Thymus (tissue), 11 donors: ENCODE measurements around the gene NUDT5. TPM values are rescaled to one million over a fixed set of nuclear protein-coding genes. Genes with fewer than 3 reads are reported as not detected.
"Not testable (repeated sequence)": the region's sequence is repeated elsewhere in the genome, so short reads cannot be mapped to it uniquely, and the experiment has no call there.

ENCODE experiments used
- DNase-seq, 9 donors: peaks; one replicate each; pipeline ENCODE4 v3.0.0-alpha.2; 2013; ENCODE audit warnings: low spot score in 9 of 9, low read depth in 6 of 9, missing footprints in 1 of 9
- H3K27ac ChIP-seq, 2 donors: one replicate each; pipeline ENCODE4 v1.5.1; 2013; ENCODE audit warnings: control low read depth in 1 of 2, low read depth in 1 of 2, low read length in 1 of 2, mild to moderate bottlenecking in 1 of 2, moderate library complexity in 1 of 2
- H3K27me3 ChIP-seq, 2 donors: one replicate each; pipeline ENCODE4 v1.5.1; 2013; ENCODE audit warnings: low read length in 1 of 2; ENCODE audit not compliant: control insufficient read depth in 2 of 2, insufficient read depth in 1 of 2
- H3K36me3 ChIP-seq, 2 donors: one replicate each; pipeline ENCODE4 v1.5.1; 2013; ENCODE audit warnings: low read length in 1 of 2, mild to moderate bottlenecking in 1 of 2, moderate library complexity in 1 of 2; ENCODE audit not compliant: control insufficient read depth in 2 of 2, insufficient read depth in 2 of 2
- H3K4me1 ChIP-seq, 2 donors: one replicate each; pipeline ENCODE4 v1.5.1; 2013; ENCODE audit warnings: low read length in 2 of 2; ENCODE audit not compliant: control insufficient read depth in 2 of 2, insufficient read depth in 2 of 2
- H3K4me3 ChIP-seq, 2 donors: one replicate each; pipeline ENCODE4 v1.5.1; 2013; ENCODE audit warnings: low read length in 2 of 2, control low read depth in 1 of 2, mild to moderate bottlenecking in 1 of 2
- H3K9me3 ChIP-seq, 2 donors: one replicate each; pipeline ENCODE4 v1.5.1; 2013; ENCODE audit warnings: low read length in 1 of 2, mild to moderate bottlenecking in 1 of 2; ENCODE audit not compliant: control insufficient read depth in 2 of 2, insufficient read depth in 1 of 2
- WGBS: extraction: QIAGEN DNeasy Blood & Tissue Kit; methylation state at CpG from one replicate; pipeline ENCODE4 v1.1.7; 2013; 5-methylcytosine and 5-hydroxymethylcytosine counted together
- polyA plus RNA-seq: library from polyadenylated mRNA; stranded (reverse); fragments of 200-250 nt; gene quantifications from one replicate; pipeline ENCODE4 v1.2.3, GENCODE V29; 2013
- total RNA-seq: library from RNA; stranded (reverse); fragments of 120-200 nt; gene quantifications from one replicate; pipeline ENCODE4 v1.2.4, GENCODE V29; 2013
- donor health status: healthy.

The NUDT5 gene
- total and polyA plus RNA-seq, 2 donors: 47.2 to 120 TPM

GRCh38 chr10:12235116-12235694 lies 39.5 kb upstream of the NUDT5 start:
- Histone ChIP-seq H3K27ac (peak overlapping the region in 1 of 2 donors; percentile 2), H3K27me3 (no peaks in the 10 kb centered on the region)
- 94% methylated on average over 3 of the region's 3 CpGs for WGBS

GRCh38 chr10:12234687-12235086 lies 39.0 kb upstream of the NUDT5 start:
- Histone ChIP-seq H3K36me3 (peaks cover 28 to 74% of the 10 kb centered on the region in 2 donors), H3K27ac (peak overlapping the region in 1 of 2 donors; percentile 2)
- DNase-seq, H3K4me3 ChIP-seq, H3K4me1 ChIP-seq, H3K27me3 ChIP-seq, H3K9me3 ChIP-seq: not testable (repeated sequence)
- 98% methylated on average over 5 of the region's 5 CpGs for WGBS

More at GRCh38 chr10:12235116-12235694, 39.5 kb upstream of the NUDT5 start:
- Histone ChIP-seq H3K36me3 (peaks cover 28 to 72% of the 10 kb centered on the region in 2 donors), H3K4me3 (no peak overlapping the region), H3K4me1 (peaks cover 0 to 6% of the 10 kb centered on the region in 2 donors), H3K9me3 (peaks cover 0 to 3% of the 10 kb centered on the region in 2 donors)
- no peak for DNase-seq

GRCh38 chr10:12228851-12229250 lies 33.2 kb upstream of the NUDT5 start:
- 97% methylated on average over 11 of the region's 11 CpGs for WGBS
- Histone ChIP-seq H3K9me3 (peaks cover 0 to 5% of the 10 kb centered on the region in 2 donors), H3K27ac (no peak overlapping the region), H3K4me3 (no peak overlapping the region), H3K27me3 (no peaks in the 10 kb centered on the region), H3K4me1 (no peaks in the 10 kb centered on the region), H3K36me3 (peaks cover 21 to 51% of the 10 kb centered on the region in 2 donors)
- DNase-seq: no peak

- H3K27ac ChIP-seq, H3K27me3 ChIP-seq, H3K9me3 ChIP-seq, H3K4me3 ChIP-seq, H3K4me1 ChIP-seq, DNase-seq: not testable (repeated sequence)
- 97% methylated on average over 28 of the region's 28 CpGs for WGBS
- H3K36me3 ChIP-seq: peaks cover 29 to 48% of the 10 kb centered on the region in 2 donors
These were observed 30.7 kb upstream of the NUDT5 start for GRCh38 chr10:12226438-12226837.

GRCh38 chr10:12225444-12225843 lies 29.8 kb upstream of the NUDT5 start:
- no peaks in the 10 kb centered on the region for H3K27me3 ChIP-seq
- no peak overlapping the region for H3K4me3 ChIP-seq
- H3K36me3 ChIP-seq: peaks cover 29 to 45% of the 10 kb centered on the region in 2 donors
- DNase-seq: no peak
- H3K27ac ChIP-seq: no peak overlapping the region
- 94% methylated on average over 2 of the region's 2 CpGs for WGBS
- no peaks in the 10 kb centered on the region for H3K4me1 ChIP-seq
- H3K9me3 ChIP-seq: peaks cover 0 to 5% of the 10 kb centered on the region in 2 donors

GRCh38 chr10:12221323-12222298 lies 25.9 kb upstream of the NUDT5 start:
- H3K4me1 ChIP-seq: no peaks in the 10 kb centered on the region

GRCh38 chr10:12218991-12219390 lies 23.3 kb upstream of the NUDT5 start:
- WGBS: 91% methylated on average over 8 of the region's 8 CpGs
- Histone ChIP-seq H3K4me1 (no peaks in the 10 kb centered on the region), H3K27ac (no peak overlapping the region), H3K9me3 (no peaks in the 10 kb centered on the region), H3K4me3 (no peak overlapping the region), H3K27me3 (no peaks in the 10 kb centered on the region), H3K36me3 (peaks cover 28 to 60% of the 10 kb centered on the region in 2 donors)
- no peak for DNase-seq

More at GRCh38 chr10:12221323-12222298, 25.9 kb upstream of the NUDT5 start:
- no peak overlapping the region for H3K27ac ChIP-seq
- no peak overlapping the region for H3K4me3 ChIP-seq
- DNase-seq: no peak
- H3K36me3 ChIP-seq: peaks cover 40 to 59% of the 10 kb centered on the region in 2 donors
- H3K9me3 ChIP-seq: peaks cover 0 to 2% of the 10 kb centered on the region in 2 donors
- H3K27me3 ChIP-seq: no peaks in the 10 kb centered on the region
- 96% methylated on average over 10 of the region's 10 CpGs for WGBS

GRCh38 chr10:12214763-12215218 lies 19.1 kb upstream of the NUDT5 start:
- Histone ChIP-seq H3K9me3 (peaks cover 0 to 5% of the 10 kb centered on the region in 2 donors), H3K27me3 (no peaks in the 10 kb centered on the region), H3K4me3 (no peak overlapping the region), H3K27ac (no peak overlapping the region), H3K36me3 (peaks cover 25 to 65% of the 10 kb centered on the region in 2 donors), H3K4me1 (no peaks in the 10 kb centered on the region)
- peak in 5 of 9 donors; percentile 27 to 68 (median 48) for DNase-seq
- 33% methylated on average over 6 of the region's 6 CpGs for WGBS

GRCh38 chr10:12214093-12214492 lies 18.4 kb upstream of the NUDT5 start:
- DNase-seq: no peak
- no peaks in the 10 kb centered on the region for H3K27me3 ChIP-seq
- H3K9me3 ChIP-seq: peaks cover 0 to 5% of the 10 kb centered on the region in 2 donors
- H3K4me3 ChIP-seq: no peak overlapping the region
- H3K27ac ChIP-seq: no peak overlapping the region
- H3K36me3 ChIP-seq: peaks cover 24 to 64% of the 10 kb centered on the region in 2 donors
- 97% methylated on average over 4 of the region's 4 CpGs for whole genome bisulfite sequencing
- no peaks in the 10 kb centered on the region for H3K4me1 ChIP-seq
